NCI-H1105 (cell line): ENCODE measurements around the gene KIFC1.
A peak's percentile ranks its signal among the peaks of the same experiment; 100 is the strongest.

ENCODE experiments used
- DNase-seq: peaks from one replicate; lab custom pipeline; 2025; lab: John Stamatoyannopoulos, UW

Gene KIFC1

DNA sequence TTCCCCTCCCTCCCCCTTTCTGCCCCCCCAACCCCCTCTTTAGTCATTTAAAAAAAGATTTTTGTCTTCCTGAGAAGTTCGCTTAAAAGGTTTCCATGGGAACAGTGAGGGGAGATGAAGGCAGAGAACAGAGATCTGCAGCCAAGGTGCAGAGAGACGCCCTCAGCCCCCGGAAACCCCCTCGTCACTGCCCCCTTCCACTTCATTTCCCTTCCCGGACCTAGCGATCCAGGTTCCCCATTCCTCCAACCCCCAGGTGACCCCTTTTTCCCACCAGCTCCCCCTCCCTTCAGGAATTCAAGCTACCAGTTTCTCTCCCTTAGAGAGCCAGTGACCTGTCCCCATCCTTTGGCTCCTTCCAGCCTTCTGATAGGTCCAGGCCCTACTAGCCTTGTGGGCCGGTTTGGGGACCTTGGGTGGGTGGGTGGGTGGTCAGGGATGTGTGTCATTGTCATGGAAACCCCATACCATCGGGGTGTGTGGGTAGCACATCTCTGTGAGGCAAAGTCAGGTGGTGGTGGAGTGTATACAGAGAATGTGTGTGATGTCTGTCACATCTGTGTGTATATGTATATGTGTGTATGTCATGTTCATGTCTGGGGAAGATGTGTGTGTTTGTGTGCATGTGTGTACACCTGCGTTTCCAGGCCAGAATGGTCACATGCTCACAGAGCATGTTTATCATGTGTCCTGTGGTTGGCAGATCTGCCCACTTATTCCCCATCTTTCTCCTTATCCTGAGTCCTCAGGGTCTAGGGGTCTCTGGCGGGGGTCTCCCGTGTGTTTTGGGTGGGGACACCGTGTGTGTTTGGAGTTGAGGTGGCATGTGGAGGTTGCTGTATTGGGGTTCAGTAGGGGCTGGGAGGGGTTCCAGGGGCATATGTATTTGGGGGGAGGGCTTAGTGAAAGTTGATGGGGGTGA, 35.2 kb downstream of the KIFC1 start:
- no peak for DNase-seq

DNA sequence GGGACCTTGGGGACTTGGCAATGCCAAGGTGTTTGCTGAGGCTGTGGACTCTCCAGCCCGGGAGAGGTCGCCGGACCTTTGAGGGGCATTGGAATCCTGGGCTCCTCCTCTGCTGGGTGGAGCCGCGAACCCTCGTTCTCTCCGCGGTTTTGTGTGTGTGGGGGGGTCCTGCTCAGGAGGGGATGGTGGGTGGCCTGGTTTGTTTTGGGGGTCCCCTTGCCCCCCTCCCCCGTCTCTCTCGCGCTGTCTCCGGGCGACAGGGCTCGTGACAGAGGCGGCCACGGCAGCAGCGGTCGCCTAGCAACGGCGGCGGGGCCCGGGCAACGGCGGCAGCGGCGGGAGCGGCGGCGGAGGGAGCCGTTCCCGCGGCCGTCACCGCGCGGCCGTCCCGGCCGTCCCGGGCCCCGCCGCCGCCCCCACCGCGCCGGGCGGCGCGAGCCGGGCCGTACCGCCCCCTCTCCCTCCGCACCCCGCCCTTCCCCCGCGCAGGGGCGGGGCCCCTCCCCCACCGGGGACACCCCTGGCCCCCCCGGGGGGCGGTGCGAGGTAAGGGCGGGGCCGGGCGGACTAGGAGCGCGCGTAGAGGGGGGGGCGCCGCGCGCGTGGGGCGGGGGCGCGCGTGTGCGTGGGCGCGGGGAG, 36.1 kb downstream of the KIFC1 start:
- no peak for DNase-seq

DNA sequence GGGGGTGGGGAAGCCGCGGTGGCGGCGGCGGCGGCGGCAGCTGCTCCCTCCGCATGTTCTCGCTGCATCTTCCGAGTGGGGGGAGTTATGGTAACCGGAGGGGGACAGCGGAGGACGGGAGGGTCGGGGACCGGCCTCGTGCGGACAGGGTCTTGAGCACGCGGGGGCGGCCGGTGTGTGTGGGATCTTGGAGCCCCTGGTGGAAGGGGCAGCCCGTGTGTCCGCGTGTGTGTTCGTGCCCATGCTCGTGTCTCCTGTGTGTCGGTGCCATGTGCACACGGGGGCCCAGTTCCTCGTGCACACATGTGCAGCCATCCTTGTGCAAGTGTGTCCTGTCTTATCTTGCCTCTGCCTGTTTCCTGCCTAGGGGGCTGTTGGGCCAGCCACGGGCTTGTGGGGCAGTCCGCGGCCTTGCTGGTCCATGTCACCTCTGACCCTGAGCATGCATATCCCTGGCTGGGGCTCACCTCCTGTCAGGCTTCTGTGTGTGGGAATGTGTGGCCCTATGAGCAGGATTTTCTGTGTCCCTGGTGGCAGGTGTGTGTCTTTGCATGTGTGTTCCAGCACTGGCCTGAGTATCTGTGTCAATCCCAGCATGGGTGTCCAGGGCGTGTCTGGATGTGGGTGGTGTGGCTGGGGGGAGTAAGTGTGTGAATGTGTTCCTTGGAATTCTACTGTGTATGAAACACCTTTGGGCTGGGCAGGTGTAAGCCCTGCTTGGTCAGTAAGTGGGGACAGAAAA, 36.8 kb downstream of the KIFC1 start:
- DNase-seq, result no peak

DNA sequence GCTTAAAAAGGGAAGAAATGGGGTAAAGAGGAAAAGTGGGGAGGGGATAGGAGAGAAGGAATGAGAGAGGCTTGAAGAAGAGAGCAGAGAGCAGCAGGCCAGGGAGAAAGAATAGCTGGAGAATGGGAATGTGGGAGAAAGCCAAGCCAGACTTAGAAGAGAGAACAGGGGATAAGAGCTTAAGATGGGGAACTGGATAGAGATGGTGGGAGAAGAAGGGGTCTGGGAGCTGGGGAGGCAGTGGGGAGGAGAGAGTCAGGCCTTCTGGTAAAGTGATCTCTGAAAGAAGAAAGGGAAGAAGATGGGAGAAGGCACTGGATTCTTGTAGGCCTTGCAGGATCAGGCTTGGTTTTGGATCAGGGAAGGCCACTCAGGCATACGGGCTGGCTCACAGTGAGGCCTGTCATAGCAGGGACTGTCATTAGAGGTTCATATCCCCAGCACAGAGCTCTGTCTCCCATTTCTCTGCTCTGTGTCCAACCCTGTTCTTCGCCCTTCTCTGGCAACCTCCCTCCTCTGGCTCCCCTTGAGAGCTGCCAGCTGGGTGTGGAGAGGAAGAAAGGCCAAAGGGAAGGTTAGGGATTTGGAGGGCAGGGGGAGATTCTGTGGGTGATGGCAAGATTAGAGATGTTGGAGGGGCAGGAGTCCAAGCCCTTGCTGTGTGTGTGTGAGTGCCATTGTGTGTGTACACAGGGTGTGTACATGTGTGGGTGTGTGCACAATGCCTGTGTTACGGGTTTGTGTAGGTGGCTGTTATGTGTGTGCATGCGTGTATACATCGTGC, 37.5 kb downstream of the KIFC1 start:
- no peak for DNase-seq

DNA sequence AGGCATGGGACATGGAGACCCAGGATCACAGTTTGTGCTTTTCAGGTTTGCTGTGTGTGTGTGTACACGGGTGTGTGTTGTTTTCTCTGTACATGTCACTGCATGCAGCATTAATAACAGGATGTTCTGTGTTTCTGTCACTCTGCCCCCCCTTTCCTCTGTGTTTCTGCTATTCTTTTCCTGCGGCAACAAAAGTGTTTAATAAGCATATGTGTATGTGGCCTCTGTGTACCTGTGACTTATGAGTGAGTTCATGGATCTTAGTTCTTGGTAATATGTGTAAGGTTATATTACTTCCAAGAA, 38.1 kb downstream of the KIFC1 start:
- no peak for DNase-seq

DNA sequence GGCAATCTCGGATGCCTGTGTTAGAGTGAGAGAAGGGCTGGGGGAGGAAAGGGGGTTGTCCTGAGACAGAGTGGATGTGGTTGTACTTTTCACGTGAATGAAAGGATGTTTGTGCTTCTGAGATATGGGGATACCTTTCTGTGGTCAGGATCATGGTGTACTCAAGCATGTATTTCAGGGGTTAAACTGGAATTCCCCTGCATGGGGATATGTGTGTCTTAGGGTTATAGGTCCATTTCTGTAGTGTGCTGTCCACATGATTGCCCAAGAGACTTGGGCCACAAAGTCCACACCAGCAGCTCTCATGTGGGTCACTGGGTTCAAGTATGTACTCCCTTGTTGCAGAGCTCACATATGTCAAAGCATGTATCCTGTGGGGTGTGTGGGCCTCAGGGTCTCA, 38.7 kb downstream of the KIFC1 start:
- no peak for DNase-seq

DNA sequence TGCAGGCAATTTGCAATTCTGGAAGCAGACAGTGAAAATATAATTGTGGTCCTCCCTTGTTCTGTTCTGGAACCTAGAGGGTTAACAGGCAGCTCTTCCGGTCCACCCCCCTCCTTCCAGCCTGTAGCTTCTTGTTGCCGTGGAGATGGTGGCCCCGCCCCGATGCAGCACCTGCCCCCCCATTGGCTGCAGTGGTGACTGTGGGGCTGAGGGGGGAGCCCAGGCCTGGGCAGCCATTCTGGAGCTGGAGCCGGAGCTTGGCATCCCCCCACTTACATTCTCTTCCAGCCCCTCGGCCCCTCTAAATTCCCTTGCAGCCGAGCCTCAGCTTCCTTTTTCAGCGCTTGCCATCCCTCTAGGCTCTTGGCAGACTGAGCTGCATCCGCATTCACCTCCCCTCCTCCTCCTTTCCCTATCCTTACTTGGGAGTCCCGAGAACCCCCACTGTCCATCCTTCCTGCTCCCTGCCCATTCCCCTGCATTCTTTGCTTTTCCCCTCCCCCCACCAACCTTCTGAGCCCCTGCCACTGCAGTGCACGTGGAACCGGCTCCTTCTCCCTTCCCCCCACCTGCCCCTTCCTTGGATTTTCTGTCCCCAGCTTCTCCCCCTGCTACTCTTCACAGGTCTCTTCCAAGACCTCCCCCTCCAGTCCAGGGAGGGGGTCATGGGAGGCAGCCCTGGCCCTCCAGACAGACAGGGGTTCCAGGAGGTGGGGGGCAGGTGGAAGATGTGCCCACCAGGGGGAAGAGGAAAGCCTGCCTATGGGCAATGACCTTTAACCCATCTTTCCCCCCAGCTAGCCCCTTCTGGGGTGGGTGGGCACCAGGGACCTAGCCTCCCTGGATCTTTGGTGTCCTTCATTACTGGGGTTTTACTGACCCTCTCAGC, 39.6 kb downstream of the KIFC1 start:
- DNase-seq, result peak; percentile 67

DNA sequence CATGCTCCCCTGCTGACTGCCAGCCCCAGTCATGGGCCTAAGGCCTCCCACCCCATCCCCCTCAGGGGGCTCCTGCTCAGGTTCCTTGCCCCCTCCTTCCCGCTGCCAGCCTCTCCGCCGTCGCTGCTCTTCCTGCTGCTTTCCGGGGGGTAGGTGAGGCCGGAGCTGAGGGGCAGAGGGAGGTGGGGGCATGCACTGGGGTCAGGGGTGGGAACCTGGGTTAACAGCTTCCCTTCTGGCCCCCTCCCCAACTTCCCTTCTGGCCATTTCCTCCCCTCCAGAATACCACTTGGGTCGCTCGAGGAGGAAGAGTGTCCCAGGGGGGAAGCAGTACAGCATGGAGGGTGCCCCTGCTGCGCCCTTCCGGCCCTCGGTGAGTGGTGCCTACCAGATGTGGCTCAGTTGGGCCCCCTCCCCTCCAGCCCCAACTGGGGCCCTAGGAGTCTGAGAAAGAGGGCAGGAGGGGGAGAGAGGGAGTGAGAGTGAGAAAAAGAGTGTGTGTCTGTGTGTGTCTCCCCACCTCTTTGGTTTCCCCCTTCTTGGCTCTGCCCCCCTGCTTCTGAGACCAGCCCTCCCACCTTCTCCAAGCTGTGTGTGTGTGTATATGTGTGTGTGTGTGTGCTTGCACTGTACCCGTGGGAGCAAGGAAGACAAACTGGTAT, 40.4 kb downstream of the KIFC1 start:
- DNase-seq, result no peak

DNA sequence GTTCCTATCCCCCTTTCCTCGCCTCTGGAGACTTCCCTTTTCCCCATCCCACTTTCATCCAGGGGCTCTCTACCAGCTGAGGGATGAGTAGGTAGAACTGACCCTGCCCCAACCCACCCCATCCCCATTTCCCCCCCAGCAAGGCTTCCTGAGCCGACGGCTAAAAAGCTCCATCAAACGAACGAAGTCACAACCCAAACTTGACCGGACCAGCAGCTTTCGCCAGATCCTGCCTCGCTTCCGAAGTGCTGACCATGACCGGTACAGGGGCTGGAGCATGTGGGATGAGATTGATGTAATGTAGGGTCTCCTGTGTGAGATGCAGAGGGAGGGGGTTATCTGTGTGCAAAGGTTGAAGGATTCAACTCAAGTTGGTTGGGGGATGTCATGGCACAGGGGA, 40.9 kb downstream of the KIFC1 start:
- DNase-seq, result no peak

DNA sequence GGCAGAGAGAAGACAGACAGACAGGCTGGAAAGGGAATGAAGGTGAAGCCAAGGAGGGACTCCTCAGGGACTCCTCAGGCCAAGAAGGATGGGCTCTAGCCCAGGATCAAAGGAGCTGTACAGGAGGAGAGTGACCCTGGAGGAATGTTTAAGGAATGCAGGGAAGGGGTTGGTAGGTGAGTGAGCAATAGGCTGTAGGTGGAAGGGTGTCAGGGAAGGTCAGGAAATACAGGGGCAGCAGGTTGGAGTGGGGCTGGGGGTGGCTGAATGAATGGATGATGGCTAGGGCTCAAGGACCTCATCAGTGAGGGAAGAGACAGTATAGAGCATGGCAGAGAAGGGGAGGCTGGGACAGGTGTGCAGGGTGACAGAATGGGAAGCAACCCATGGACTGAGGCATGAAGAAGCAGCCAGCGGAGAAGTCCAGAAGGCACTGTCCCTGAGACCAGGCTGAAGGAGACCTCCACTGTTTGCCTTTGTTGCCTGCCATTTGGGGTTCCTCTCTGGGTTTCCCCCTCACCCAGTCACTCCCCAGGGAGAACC, 41.4 kb downstream of the KIFC1 start:
- no peak for DNase-seq

DNA sequence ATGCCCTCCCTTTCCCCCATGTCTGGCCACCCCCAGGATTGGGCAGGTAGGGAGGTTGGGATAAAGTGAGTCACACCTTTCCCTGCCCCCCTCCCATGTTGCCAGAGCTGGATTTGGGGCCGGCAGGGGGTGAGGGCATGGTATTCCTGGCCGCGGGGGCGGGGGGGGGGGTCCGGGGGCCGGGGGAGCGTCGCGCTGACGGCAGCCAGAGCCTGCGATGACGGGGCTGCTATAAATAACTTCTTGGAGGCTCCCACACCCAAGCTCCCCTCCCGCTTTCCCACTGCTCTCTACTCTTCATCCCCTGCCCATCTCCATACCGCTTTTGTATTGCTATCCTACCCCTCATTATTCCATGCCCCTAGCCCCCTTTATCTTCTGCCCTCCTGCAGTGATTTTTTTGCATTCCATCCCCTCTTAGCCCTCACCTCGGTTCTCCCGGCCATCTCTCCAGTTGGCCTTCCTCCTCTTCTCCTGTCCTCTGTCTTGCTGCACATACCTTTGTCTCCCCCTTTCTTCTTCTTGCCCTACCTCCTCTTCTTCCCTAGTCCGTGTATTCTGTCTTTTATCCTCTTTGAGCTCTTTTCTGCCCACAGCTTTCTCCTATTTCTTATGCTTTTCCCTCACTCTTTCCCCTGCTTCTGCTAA, 42.0 kb downstream of the KIFC1 start:
- no peak for DNase-seq

DNA sequence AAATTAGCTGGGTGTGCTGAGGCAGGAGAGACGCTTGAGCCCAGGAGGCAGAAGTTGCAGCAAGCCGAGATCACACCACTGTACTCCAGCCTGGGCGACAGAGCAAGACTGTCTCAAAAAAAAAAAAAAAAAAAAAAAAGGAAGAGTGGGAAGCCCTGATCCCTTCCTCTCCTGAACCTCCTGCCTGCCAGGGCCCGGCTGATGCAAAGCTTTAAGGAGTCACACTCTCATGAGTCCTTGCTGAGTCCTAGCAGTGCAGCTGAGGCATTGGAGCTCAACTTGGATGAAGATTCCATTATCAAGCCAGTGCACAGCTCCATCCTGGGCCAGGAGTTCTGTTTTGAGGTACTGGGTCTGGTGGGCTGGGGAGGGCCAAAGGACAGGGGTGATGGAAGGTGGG, 43.3 kb downstream of the KIFC1 start:
- DNase-seq, result no peak

DNA sequence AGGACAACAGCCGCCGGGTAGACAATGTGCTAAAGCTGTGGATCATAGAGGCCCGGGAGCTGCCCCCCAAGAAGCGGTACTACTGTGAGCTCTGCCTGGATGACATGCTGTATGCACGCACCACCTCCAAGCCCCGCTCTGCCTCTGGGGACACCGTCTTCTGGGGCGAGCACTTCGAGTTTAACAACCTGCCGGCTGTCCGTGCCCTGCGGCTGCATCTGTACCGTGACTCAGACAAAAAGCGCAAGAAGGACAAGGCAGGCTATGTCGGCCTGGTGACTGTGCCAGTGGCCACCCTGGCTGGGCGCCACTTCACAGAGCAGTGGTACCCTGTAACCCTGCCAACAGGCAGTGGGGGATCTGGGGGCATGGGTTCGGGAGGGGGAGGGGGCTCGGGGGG, 46.0 kb downstream of the KIFC1 start:
- no peak for DNase-seq

DNA sequence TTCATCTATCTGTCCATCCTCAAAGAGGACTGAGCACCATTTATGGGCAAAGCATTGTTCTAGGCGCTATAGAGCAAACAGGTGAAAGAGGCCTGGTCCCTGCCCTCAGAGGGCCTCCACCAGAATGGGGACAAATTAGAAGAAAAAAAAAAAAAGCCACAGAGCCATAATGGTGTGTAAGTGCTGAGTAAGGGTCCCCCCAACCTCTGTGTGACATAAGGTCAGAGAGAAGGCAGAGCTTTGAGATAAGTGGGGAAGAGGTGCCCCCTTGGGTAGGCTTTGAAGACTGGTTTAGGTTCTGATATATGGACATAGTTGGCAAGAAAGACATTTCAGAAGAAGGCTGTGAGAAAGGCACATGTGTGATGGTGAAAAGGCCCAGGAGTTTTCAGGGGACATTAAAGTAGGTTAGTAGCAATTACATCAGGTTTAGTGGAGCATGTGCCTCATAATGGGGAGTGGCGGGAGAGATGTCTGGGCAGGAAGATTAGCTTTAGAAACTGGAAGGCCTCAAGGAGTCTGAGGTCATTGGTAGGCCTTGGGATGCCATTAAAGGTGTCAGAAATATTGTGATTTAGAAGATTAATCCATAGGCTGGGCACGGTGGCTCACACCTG, 47.5 kb downstream of the KIFC1 start:
- no peak for DNase-seq

DNA sequence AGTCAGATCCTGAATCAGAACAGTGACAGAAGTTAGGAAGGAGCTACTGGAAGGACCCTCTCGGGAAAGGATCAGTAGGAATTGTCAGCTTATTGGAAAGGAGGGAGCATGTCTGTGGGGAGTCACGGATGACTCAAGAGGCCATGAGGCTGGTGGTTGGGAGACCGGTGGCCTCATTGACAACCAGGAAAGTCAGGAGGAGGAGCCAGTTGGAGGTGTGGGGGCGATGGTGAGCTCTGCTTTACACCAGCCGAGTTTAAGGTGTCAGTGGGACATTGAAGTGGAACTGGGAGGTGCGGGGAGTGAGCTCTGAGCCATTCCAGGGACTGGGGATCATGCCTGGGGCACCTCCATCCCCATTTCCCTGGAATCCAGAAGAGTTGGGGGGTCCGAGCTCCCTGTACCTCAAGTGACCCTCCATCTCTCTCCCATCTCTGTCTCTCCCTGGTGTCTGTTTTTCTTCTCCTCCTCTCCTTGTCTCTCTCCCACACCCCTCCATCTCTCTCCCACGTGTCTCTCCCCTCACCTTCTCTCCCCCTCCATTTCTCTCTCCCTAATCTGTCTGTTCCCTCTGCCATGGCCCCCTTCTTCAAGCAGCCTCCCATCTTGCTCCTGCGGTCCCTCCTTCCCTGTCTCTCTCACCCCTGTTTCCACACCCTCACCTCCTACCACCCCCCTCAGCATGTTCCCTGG, 48.5 kb downstream of the KIFC1 start:
- DNase-seq, result no peak

DNA sequence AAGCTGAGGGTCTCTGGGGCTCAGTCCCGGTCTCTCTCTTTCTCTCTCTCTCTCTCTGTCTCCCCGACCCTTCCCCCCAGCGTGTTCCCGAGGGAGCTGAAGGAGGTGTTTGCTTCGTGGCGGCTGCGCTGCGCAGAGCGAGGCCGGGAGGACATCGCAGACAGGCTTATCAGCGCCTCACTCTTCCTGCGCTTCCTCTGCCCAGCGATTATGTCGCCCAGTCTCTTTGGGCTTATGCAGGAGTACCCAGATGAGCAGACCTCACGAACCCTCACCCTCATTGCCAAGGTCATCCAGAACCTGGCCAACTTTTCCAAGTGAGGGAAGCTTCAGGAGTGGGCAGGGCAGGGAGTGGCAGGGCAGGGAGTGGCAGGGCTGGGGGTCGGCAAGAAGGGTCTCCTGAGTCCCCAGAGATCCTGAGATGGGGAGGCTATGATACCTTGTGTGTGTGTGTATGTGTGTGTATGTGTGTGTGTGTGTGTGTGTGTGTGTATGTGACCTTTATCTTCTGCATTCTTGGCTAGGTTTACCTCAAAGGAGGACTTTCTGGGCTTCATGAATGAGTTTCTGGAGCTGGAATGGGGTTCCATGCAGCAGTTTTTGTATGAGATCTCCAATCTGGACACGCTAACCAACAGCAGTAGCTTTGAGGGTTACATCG, 49.2 kb downstream of the KIFC1 start:
- no peak for DNase-seq

DNA sequence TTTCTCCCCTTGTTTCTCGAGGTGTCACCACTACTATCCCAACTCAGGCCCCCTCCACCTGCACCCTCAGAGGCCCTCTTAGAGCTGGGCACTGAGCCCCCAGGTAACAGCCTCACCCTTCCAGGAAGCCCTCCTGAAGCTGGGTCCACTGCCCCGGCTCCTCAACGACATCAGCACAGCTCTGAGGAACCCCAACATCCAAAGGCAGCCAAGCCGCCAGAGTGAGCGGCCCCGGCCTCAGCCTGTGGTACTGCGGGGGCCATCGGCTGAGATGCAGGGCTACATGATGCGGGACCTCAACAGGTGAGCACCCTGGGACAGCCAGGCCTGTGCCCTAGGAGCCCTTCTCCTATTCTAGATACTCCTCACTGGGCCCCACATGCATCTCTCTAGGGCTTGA, 49.8 kb downstream of the KIFC1 start:
- DNase-seq, result no peak

DNA sequence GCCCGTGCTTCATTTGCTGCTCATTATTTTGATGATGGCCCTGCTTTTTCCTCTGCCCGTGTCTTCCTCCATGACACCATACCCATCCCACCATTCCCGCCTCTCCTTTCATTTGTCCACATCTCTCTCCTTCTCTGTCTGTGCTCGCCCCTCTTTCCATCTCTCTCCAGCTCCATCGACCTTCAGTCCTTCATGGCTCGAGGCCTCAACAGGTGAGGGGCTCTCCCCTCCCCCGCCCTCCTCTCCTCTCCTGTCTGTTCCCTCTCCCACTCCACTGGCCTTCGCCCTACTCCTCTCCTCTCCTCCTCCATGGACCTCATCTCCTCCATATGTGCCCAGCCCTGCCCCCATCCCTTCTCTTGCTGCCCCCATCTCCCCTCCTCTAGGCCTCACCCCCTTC, 50.7 kb downstream of the KIFC1 start:
- no peak for DNase-seq
